Skeletal muscle tissue (tissue), 4 donors: ENCODE results near the gene PKHD1. TPM values are rescaled to one million over a fixed set of nuclear protein-coding genes. Genes with fewer than 3 reads are reported as not detected.

Experiments
- H3K27ac ChIP-seq: one replicate; pipeline ENCODE4 v1.7.0; 2013; ENCODE audit warnings: mild to moderate bottlenecking, low read depth, low read length, inconsistent platforms
- H3K27me3 ChIP-seq, 3 donors: one replicate each; pipeline ENCODE4 v1.7.0; 2013; ENCODE audit warnings: low read length in 3 of 3; ENCODE audit not compliant: control insufficient read depth in 3 of 3, insufficient read depth in 3 of 3
- H3K36me3 ChIP-seq, 3 donors: one replicate each; pipeline ENCODE4 v1.7.0; 2013; ENCODE audit warnings: low read length in 3 of 3; ENCODE audit not compliant: control insufficient read depth in 3 of 3, insufficient read depth in 3 of 3
- H3K4me1 ChIP-seq, 3 donors: one replicate each; pipeline ENCODE4 v1.7.0; 2013; ENCODE audit warnings: low read length in 3 of 3, mild to moderate bottlenecking in 3 of 3; ENCODE audit not compliant: control insufficient read depth in 3 of 3, insufficient read depth in 3 of 3
- H3K4me3 ChIP-seq, 3 donors: one replicate each; pipeline ENCODE4 v1.7.0; 2013; ENCODE audit warnings: low read length in 3 of 3
- H3K9ac ChIP-seq, 3 donors: one replicate each; pipeline ENCODE4 v1.7.0; 2013; ENCODE audit warnings: low read length in 3 of 3, mild to moderate bottlenecking in 3 of 3, moderate library complexity in 2 of 3, low read depth in 1 of 3
- H3K9me3 ChIP-seq, 3 donors: one replicate each; pipeline ENCODE4 v1.7.0; 2013; ENCODE audit warnings: low read length in 3 of 3; ENCODE audit not compliant: control insufficient read depth in 3 of 3
- total RNA-seq: library from RNA; depleted of rRNA; stranded (reverse); fragments of >200 nt; gene quantifications from one replicate; pipeline ENCODE4 v1.2.3, GENCODE V29; 2014
- donor health status: Osteomylitis.

The PKHD1 gene
- total RNA-seq, 1 donor from 2014 or later = 38.6 TPM

- no peak overlapping the region for H3K27ac ChIP-seq
- H3K36me3 ChIP-seq = no peaks in the 10 kb centered on the region
- H3K4me3 ChIP-seq = no peak overlapping the region
- H3K4me1 ChIP-seq = no peaks in the 10 kb centered on the region
- no peaks in the 10 kb centered on the region for H3K9me3 ChIP-seq
- no peaks in the 10 kb centered on the region for H3K27me3 ChIP-seq
- no peak overlapping the region for H3K9ac ChIP-seq
Measured at GRCh38 chr6:52077180-52077884, 10.1 kb downstream of the PKHD1 start.

GRCh38 chr6:52076791-52077179 lies 10.6 kb downstream of the PKHD1 start:
- H3K4me1 ChIP-seq = no peaks in the 10 kb centered on the region
- H3K9me3 ChIP-seq = no peaks in the 10 kb centered on the region
- H3K36me3 ChIP-seq = no peaks in the 10 kb centered on the region
- no peak overlapping the region for H3K9ac ChIP-seq
- H3K27ac ChIP-seq = no peak overlapping the region
- no peak overlapping the region for H3K4me3 ChIP-seq
- no peaks in the 10 kb centered on the region for H3K27me3 ChIP-seq

- H3K9me3 ChIP-seq = no peaks in the 10 kb centered on the region
- H3K9ac ChIP-seq = no peak overlapping the region
- no peak overlapping the region for H3K27ac ChIP-seq
- no peaks in the 10 kb centered on the region for H3K27me3 ChIP-seq
- H3K4me3 ChIP-seq = no peak overlapping the region
- H3K36me3 ChIP-seq = no peaks in the 10 kb centered on the region
- H3K4me1 ChIP-seq = no peaks in the 10 kb centered on the region
Measured at GRCh38 chr6:52074716-52075115, 12.7 kb downstream of the PKHD1 start.

- Histone ChIP-seq H3K9ac (no peak overlapping the region), H3K27ac (no peak overlapping the region), H3K27me3 (no peaks in the 10 kb centered on the region), H3K36me3 (no peaks in the 10 kb centered on the region), H3K4me3 (no peak overlapping the region), H3K9me3 (no peaks in the 10 kb centered on the region), H3K4me1 (no peaks in the 10 kb centered on the region)
Measured at GRCh38 chr6:52074155-52074554, 13.3 kb downstream of the PKHD1 start.

- H3K27me3 ChIP-seq = no peaks in the 10 kb centered on the region
- H3K27ac ChIP-seq = no peak overlapping the region
- H3K9ac ChIP-seq = no peak overlapping the region
- H3K4me1 ChIP-seq = peaks cover 0 to 7% (median 0%) of the 10 kb centered on the region in 3 donors
- H3K4me3 ChIP-seq = no peak overlapping the region
- H3K9me3 ChIP-seq = no peaks in the 10 kb centered on the region
- H3K36me3 ChIP-seq = no peaks in the 10 kb centered on the region
Measured at GRCh38 chr6:52065621-52066020, 21.8 kb downstream of the PKHD1 start.

- H3K27ac ChIP-seq = no peak overlapping the region
- no peak overlapping the region for H3K9ac ChIP-seq
- no peaks in the 10 kb centered on the region for H3K36me3 ChIP-seq
- peak overlapping the region; percentile 32 to 55 (median 52) for H3K4me3 ChIP-seq
- H3K4me1 ChIP-seq = peaks cover 0 to 7% (median 0%) of the 10 kb centered on the region in 3 donors
- no peaks in the 10 kb centered on the region for H3K9me3 ChIP-seq
- H3K27me3 ChIP-seq = no peaks in the 10 kb centered on the region
Measured at GRCh38 chr6:52063584-52064344, 23.6 kb downstream of the PKHD1 start.

- Histone ChIP-seq H3K36me3 (no peaks in the 10 kb centered on the region), H3K9me3 (no peaks in the 10 kb centered on the region), H3K27ac (no peak overlapping the region), H3K4me3 (no peak overlapping the region), H3K4me1 (peaks cover 0 to 7% (median 0%) of the 10 kb centered on the region in 3 donors), H3K27me3 (no peaks in the 10 kb centered on the region), H3K9ac (no peak overlapping the region)
Measured at GRCh38 chr6:52061481-52061880, 25.9 kb downstream of the PKHD1 start.

- H3K27me3 ChIP-seq = no peaks in the 10 kb centered on the region
- H3K9ac ChIP-seq = no peak overlapping the region
- H3K9me3 ChIP-seq = no peaks in the 10 kb centered on the region
- H3K36me3 ChIP-seq = no peaks in the 10 kb centered on the region
- H3K4me3 ChIP-seq = no peak overlapping the region
- H3K27ac ChIP-seq = no peak overlapping the region
- H3K4me1 ChIP-seq = peaks cover 0 to 7% (median 0%) of the 10 kb centered on the region in 3 donors
Measured at GRCh38 chr6:52059821-52060220, 27.6 kb downstream of the PKHD1 start.

GRCh38 chr6:52055451-52055850 lies 32.0 kb downstream of the PKHD1 start:
- no peaks in the 10 kb centered on the region for H3K9me3 ChIP-seq
- no peak overlapping the region for H3K4me3 ChIP-seq
- no peaks in the 10 kb centered on the region for H3K36me3 ChIP-seq
- no peak overlapping the region for H3K9ac ChIP-seq
- H3K27ac ChIP-seq = no peak overlapping the region
- peaks cover 0 to 6% (median 0%) of the 10 kb centered on the region in 3 donors for H3K27me3 ChIP-seq
- no peaks in the 10 kb centered on the region for H3K4me1 ChIP-seq

- H3K27ac ChIP-seq = no peak overlapping the region
- H3K4me3 ChIP-seq = no peak overlapping the region
- peaks cover 0 to 10% (median 0%) of the 10 kb centered on the region in 3 donors for H3K27me3 ChIP-seq
- H3K9me3 ChIP-seq = no peaks in the 10 kb centered on the region
- H3K4me1 ChIP-seq = no peaks in the 10 kb centered on the region
- H3K9ac ChIP-seq = no peak overlapping the region
- H3K36me3 ChIP-seq = no peaks in the 10 kb centered on the region
Measured at GRCh38 chr6:52053038-52053695, 34.2 kb downstream of the PKHD1 start.
